Gastroesophageal sphincter (tissue), 4 donors: Measurements from ENCODE around the gene KAZN. TPM values are rescaled to one million over a fixed set of nuclear protein-coding genes. Genes with fewer than 3 reads are reported as not detected.

Source experiments
- ATAC-seq: fragments of 150-250 bp; one replicate; pipeline ENCODE4 v1.9.1; 2016; ENCODE audit warnings: mild to moderate bottlenecking, moderate library complexity
- H3K27ac ChIP-seq, 4 donors: fragments of 200-600 bp; sonication (generic) in 3 of 4; 1 replicate in 3 of 4; 2 replicates in 1 of 4; pipeline ENCODE4 v1.5.1; 2016 to 2019
- H3K27me3 ChIP-seq: fragments of 200-600 bp; sonication (generic); one replicate; pipeline ENCODE4 v1.5.1; 2019
- H3K36me3 ChIP-seq, 2 donors: fragments of 200-600 bp; sonication (generic); one replicate each; pipeline ENCODE4 v1.5.1; 2019; ENCODE audit warnings: control low read depth in 1 of 2
- H3K4me1 ChIP-seq, 3 donors: fragments of 200-600 bp; sonication (generic); 1 replicate in 2 of 3; 2 replicates in 1 of 3; pipeline ENCODE4 v1.5.1; 2016 to 2019; ENCODE audit warnings: control low read depth in 2 of 3
- H3K4me3 ChIP-seq, 2 donors: fragments of 200-600 bp; sonication (generic); one replicate each; pipeline ENCODE4 v1.5.1; 2019; ENCODE audit warnings: mild to moderate bottlenecking in 1 of 2, moderate library complexity in 1 of 2
- H3K9me3 ChIP-seq, 3 donors: fragments of 200-600 bp; sonication (generic); one replicate each; pipeline ENCODE4 v1.5.1; 2017 to 2019; ENCODE audit warnings: control low read depth in 2 of 3
- CTCF ChIP-seq, 4 experiments: fragments of 200-600 bp in 2 of 4; fragments of 450-650 bp in 2 of 4; sonication (generic) in 1 of 4; IDR thresholded peaks; one replicate each; pipeline ENCODE4 v1.5.1; 2017 to 2019; ENCODE audit warnings: antibody characterized with exemption in 4 of 4, mild to moderate bottlenecking in 2 of 4, moderate library complexity in 2 of 4
- EP300 ChIP-seq: sonication (generic); formaldehyde crosslinking; IDR thresholded peaks from one replicate; pipeline ENCODE4 v1.6.1; 2017; ENCODE audit warnings: antibody characterized with exemption, mild to moderate bottlenecking
- POLR2A ChIP-seq, 2 donors: fragments of 450-650 bp; IDR thresholded peaks; one replicate each; pipeline ENCODE4 v1.6.1; 2017; ENCODE audit warnings: antibody characterized with exemption in 2 of 2, mild to moderate bottlenecking in 2 of 2, moderate library complexity in 1 of 2
- POLR2AphosphoS5 ChIP-seq: sonication (generic); formaldehyde crosslinking; IDR thresholded peaks from one replicate; pipeline ENCODE4 v1.6.1; 2017; ENCODE audit warnings: antibody characterized with exemption
- WGBS, 2 donors: methylation state at CpG; one replicate each; pipeline ENCODE4 v1.1.5; 2018; ENCODE audit warnings: low coverage in 1 of 2; 5-methylcytosine and 5-hydroxymethylcytosine counted together
- total RNA-seq, 4 donors: library from RNA; depleted of rRNA; stranded (reverse); fragments of >200 nt; gene quantifications; one replicate each; pipeline ENCODE4 v1.1.0, GENCODE V29; 2016

The KAZN gene
- total RNA-seq, 4 donors from 2014 or later = 6.5 to 16.6 (median 11.5) TPM

DNA sequence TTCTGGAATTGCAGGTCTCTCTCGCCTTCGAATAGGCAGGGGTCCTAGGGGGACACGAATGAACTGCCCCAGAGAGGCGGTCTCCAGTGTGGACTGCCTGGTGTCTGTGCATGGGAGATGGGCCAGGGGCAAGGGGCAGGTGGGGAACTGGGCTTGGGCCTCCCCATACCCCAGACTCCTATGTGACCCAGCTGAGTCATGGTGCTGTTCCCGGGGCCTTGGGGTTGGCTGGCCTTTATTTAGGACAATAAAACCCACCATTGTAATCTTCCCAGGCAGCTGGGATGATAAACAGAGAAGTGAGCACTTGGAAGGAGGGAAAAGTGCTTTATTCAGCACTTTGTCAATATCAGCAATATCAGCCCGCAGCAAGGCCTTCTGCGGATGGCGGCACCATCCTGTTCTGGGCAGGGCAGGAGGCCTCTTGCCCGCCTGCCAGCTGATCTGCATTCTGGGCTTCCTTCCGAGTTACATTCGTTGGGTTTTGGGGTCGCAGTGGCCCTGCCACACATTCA, 346.0 kb downstream of the KAZN start:
- Histone ChIP-seq H3K27me3 (no peaks in the 10 kb centered on the region), H3K4me1 (peaks cover 2 to 56% (median 50%) of the 10 kb centered on the region in 3 donors), H3K4me3 (no peak overlapping the region), H3K36me3 (no peaks in the 10 kb centered on the region), H3K9me3 (no peaks in the 10 kb centered on the region), H3K27ac (peak overlapping the region; percentile 73 to 94 (median 86))
- no peak for ATAC-seq
- WGBS, 2 donors = 58 to 100% methylated on average over 1 to 2 of the region's 12 CpGs
- TF ChIP-seq CTCF (IDR thresholded peaks at IDR 0.05) = no peak
- TF ChIP-seq POLR2AphosphoS5 = no peak
- TF ChIP-seq EP300 = no peak
- no peak for TF ChIP-seq POLR2A (IDR thresholded peaks at IDR 0.05)

DNA sequence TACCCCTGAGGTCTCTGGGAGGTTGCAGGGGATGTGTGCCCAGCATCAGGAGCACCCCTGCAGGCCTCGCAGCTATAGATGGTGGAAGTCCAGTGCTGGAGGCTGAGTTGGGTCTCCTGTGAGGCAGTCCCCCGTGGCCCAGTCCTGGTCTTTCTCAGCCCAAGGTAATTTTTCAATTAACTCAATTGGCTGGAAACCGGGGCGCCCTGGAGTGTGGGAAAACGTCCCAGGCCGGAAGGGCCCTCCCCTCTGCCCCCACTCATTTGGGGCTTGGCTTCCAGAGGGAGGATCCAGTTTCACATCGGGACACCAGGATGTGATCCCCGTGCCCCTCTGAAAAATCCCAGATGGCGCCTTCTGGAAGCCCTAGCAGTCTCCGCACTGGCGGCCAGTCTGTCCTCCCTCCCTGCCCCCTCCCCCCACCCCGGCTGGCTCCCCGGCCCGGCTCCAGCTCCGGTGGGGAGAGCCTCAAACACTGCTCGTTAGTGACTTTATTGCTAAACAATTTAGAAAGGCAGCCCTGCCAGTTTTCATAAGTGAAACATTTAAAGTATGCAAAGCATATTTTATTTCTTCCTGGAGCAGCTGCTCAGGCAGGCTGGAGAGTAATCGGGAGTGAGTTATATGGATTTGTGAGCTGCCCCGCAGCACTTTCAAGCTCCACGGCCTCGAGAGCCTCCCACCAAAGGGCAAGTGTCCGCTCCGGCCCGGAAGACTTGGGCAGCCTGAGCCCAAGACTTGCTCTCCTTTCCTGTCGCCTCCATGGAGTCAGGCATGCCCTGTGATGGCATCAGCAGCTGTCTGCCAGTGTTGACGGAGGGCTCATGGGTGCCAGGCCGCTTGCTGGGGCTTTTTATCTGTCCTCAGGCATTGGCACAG, 346.9 kb downstream of the KAZN start:
- ATAC-seq = peak; percentile 88
- no peaks in the 10 kb centered on the region for H3K36me3 ChIP-seq
- H3K27me3 ChIP-seq = no peaks in the 10 kb centered on the region
- no peak for TF ChIP-seq EP300
- TF ChIP-seq CTCF (IDR thresholded peaks at IDR 0.05) = no peak
- no peak for TF ChIP-seq POLR2A (IDR thresholded peaks at IDR 0.05)
- TF ChIP-seq POLR2AphosphoS5 = peak; percentile 71
- WGBS, 2 donors = 27% methylated on average over 5 of the region's 26 CpGs; no CpG with 5 or more reads in 1 of the 2 donors
- no peaks in the 10 kb centered on the region for H3K9me3 ChIP-seq
- peak overlapping the region; percentile 73 to 94 (median 86) for H3K27ac ChIP-seq
- H3K4me3 ChIP-seq = peak overlapping the region; percentile 4 to 33
- H3K4me1 ChIP-seq = peaks cover 2 to 56% (median 46%) of the 10 kb centered on the region in 3 donors

DNA sequence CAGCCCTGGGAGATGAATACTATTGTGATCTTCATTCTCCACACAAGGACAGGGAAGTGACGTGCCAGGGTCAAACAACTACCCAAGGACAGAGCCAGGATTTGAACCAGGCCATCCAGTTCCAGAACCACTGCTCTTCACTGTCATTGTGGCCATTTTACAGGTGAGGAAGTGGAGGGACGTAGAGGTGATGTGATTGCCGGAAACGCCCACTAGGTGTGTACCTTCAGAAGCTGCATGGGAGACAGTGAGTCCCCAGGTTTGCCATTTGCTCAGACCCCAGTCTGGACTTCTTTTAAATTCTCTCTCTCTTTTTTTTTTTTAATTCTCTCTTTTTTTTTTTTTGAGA, 347.5 kb downstream of the KAZN start:
- Histone ChIP-seq H3K4me3 (peak overlapping the region in 1 of 2 donors; percentile 33), H3K9me3 (no peaks in the 10 kb centered on the region), H3K27ac (peak overlapping the region; percentile 73 to 94 (median 86)), H3K4me1 (peaks cover 2 to 56% (median 43%) of the 10 kb centered on the region in 3 donors), H3K27me3 (no peaks in the 10 kb centered on the region), H3K36me3 (no peaks in the 10 kb centered on the region)
- TF ChIP-seq CTCF (IDR thresholded peaks at IDR 0.05) (no peak), POLR2A (IDR thresholded peaks at IDR 0.05) (no peak), EP300 (no peak), POLR2AphosphoS5 (no peak)
- WGBS, 2 donors = 54% methylated on average over 4 of the region's 4 CpGs; no CpG with 5 or more reads in 1 of the 2 donors
- no peak for ATAC-seq

DNA sequence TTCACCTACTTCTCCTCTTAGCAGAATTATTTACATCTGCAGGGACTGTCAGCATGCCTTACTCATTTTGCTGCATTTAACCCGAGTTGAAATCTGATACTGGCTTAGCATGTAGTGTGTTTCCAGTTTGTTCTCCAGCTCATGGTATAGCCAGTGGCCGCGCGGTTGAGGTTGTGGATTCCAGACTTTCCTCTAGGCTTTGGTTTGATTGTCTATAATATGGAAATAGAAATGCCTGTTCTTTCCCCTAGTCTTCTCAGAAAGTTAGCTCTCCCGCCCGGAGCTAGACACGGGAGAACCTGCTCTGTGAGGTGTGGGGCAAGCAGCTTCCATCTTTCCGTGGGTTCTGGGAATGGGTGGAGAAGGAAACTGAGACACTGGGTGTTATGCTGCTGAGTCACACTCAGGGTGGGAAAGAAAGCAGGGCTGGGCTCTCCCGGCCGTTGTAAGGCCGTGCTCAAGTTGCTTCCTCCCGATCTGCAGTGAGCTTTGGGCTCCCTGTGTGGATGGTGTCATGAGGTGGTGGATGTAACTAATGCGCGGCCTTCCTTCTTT, 348.3 kb downstream of the KAZN start:
- Histone ChIP-seq H3K27me3 (no peaks in the 10 kb centered on the region), H3K27ac (peak overlapping the region in 3 of 4 donors; percentile 86 to 94 (median 87)), H3K4me3 (no peak overlapping the region), H3K4me1 (peaks cover 2 to 56% (median 43%) of the 10 kb centered on the region in 3 donors), H3K9me3 (no peaks in the 10 kb centered on the region), H3K36me3 (no peaks in the 10 kb centered on the region)
- WGBS, 2 donors = 69% methylated on average over 10 of the region's 14 CpGs
- ATAC-seq = peak; percentile 35
- TF ChIP-seq POLR2A (IDR thresholded peaks at IDR 0.05) (no peak), POLR2AphosphoS5 (no peak), CTCF (IDR thresholded peaks at IDR 0.05) (no peak), EP300 (no peak)
